Peyer's patch (tissue), 4 donors: ENCODE measurements around the gene NRXN3.

ENCODE experiments used
- POLR2A ChIP-seq, 2 donors: fragments of 450-650 bp; IDR thresholded peaks; one replicate each; pipeline ENCODE4 v1.5.1; 2017; ENCODE audit warnings: antibody characterized with exemption in 2 of 2, mild to moderate bottlenecking in 2 of 2, moderate library complexity in 2 of 2
- TF ChIP-seq, protein P1 (sequence below), 6 experiments: fragments of 450-650 bp in 4 of 6; fragments of 200-600 bp in 2 of 6; sonication (generic) in 1 of 6; IDR thresholded peaks; one replicate each; pipeline ENCODE4 v1.5.1; 2017 to 2019; ENCODE audit warnings: antibody characterized with exemption in 6 of 6, mild to moderate bottlenecking in 3 of 6, moderate library complexity in 1 of 6

DNA sequence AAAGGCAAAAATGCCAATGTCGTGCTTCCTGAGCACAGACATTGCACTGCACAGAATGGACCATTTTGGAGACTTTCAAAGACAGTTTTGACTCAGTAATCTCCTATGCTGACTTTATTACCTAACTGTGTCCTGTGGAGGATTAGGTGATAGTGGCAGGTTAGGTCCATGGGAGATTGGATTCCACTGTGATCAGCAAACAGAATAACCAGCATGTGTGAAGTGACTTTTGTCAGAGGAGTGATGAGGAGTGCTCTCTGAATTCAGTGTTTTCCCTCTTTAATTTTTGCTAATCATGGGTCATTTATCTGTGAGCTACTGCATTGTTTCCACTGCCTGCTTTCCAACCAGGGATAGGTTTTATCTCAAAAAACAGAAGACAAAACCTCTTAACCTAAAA is 1378.7 kb downstream of the NRXN3 start:
- TF ChIP-seq, protein P1, sequence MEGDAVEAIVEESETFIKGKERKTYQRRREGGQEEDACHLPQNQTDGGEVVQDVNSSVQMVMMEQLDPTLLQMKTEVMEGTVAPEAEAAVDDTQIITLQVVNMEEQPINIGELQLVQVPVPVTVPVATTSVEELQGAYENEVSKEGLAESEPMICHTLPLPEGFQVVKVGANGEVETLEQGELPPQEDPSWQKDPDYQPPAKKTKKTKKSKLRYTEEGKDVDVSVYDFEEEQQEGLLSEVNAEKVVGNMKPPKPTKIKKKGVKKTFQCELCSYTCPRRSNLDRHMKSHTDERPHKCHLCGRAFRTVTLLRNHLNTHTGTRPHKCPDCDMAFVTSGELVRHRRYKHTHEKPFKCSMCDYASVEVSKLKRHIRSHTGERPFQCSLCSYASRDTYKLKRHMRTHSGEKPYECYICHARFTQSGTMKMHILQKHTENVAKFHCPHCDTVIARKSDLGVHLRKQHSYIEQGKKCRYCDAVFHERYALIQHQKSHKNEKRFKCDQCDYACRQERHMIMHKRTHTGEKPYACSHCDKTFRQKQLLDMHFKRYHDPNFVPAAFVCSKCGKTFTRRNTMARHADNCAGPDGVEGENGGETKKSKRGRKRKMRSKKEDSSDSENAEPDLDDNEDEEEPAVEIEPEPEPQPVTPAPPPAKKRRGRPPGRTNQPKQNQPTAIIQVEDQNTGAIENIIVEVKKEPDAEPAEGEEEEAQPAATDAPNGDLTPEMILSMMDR (IDR thresholded peaks at IDR 0.05), result no peak
- TF ChIP-seq POLR2A (IDR thresholded peaks at IDR 0.05), result no peak
